ENCODE data around the gene GGA1. TPM values are rescaled to one million over a fixed set of nuclear protein-coding genes. Genes with fewer than 3 reads are reported as not detected.

The GGA1 gene
- total RNA-seq, 1 donor from 2014 or later = 43.1 TPM

GRCh38 chr22:37679670-37680069 is 71.0 kb downstream of the GGA1 start:
- Mint-ChIP-seq H3K27me3 (ENCODE audit: low read depth, unreplicated experiment) (no peaks in the 10 kb centered on the region), H3K4me1 (ENCODE audit: low read depth, unreplicated experiment) (peaks cover 13% of the 10 kb centered on the region), H3K9me3 (ENCODE audit: unreplicated experiment) (no peaks in the 10 kb centered on the region), H3K36me3 (ENCODE audit: low read depth, unreplicated experiment) (peaks cover 2% of the 10 kb centered on the region), H3K27ac (ENCODE audit: unreplicated experiment) (no peak overlapping the region), H3K4me3 (ENCODE audit: unreplicated experiment) (no peak overlapping the region)
- Histone ChIP-seq H3K4me3 (ENCODE audit: insufficient read depth, low read depth, low read length) (no peak overlapping the region), H3K27me3 (ENCODE audit: insufficient read depth, low read length) (no peaks in the 10 kb centered on the region), H3K4me2 (ENCODE audit: low read length) (peak overlapping the region; percentile 31), H2AFZ (ENCODE audit: low read depth, low read length) (no peak overlapping the region), H3K79me2 (ENCODE audit: insufficient read depth, low read length) (peaks cover 28% of the 10 kb centered on the region), H3K36me3 (ENCODE audit: insufficient read depth, low read length) (peaks cover 17% of the 10 kb centered on the region), H3K9me3 (ENCODE audit: insufficient read depth, low read depth, low read length) (no peaks in the 10 kb centered on the region), H3K9ac (ENCODE audit: low read length) (peak overlapping the region; percentile 4), H4K20me1 (ENCODE audit: insufficient read depth, low read length) (peaks cover 55% of the 10 kb centered on the region), H3K27ac (ENCODE audit: low read depth, low read length) (no peak overlapping the region), H3K4me1 (ENCODE audit: insufficient read depth, low read length) (peaks cover 25% of the 10 kb centered on the region)
- FAIRE-seq (no peak), DNase-seq (ENCODE audit: low read depth) (no peak)
- no peak for TF ChIP-seq CTCF (IDR thresholded peaks at IDR 0.05; ENCODE audit: insufficient read depth, low read depth, low read length)
- TF ChIP-seq EZH2 (IDR thresholded peaks at IDR 0.05; ENCODE audit: insufficient read depth, low read length) = no peak

- Mint-ChIP-seq H3K27ac (ENCODE audit: unreplicated experiment) (no peak overlapping the region), H3K36me3 (ENCODE audit: low read depth, unreplicated experiment) (peaks cover 2% of the 10 kb centered on the region), H3K27me3 (ENCODE audit: low read depth, unreplicated experiment) (no peaks in the 10 kb centered on the region), H3K9me3 (ENCODE audit: unreplicated experiment) (no peaks in the 10 kb centered on the region), H3K4me1 (ENCODE audit: low read depth, unreplicated experiment) (peaks cover 13% of the 10 kb centered on the region), H3K4me3 (ENCODE audit: unreplicated experiment) (no peak overlapping the region)
- Histone ChIP-seq H3K27me3 (ENCODE audit: insufficient read depth, low read length) (no peaks in the 10 kb centered on the region), H3K4me3 (ENCODE audit: insufficient read depth, low read depth, low read length) (no peak overlapping the region), H3K9me3 (ENCODE audit: insufficient read depth, low read depth, low read length) (no peaks in the 10 kb centered on the region), H4K20me1 (ENCODE audit: insufficient read depth, low read length) (peaks cover 55% of the 10 kb centered on the region), H3K4me2 (ENCODE audit: low read length) (peak overlapping the region; percentile 31), H3K9ac (ENCODE audit: low read length) (no peak overlapping the region), H3K27ac (ENCODE audit: low read depth, low read length) (no peak overlapping the region), H3K4me1 (ENCODE audit: insufficient read depth, low read length) (peaks cover 20% of the 10 kb centered on the region), H3K79me2 (ENCODE audit: insufficient read depth, low read length) (peaks cover 28% of the 10 kb centered on the region), H2AFZ (ENCODE audit: low read depth, low read length) (no peak overlapping the region), H3K36me3 (ENCODE audit: insufficient read depth, low read length) (peaks cover 17% of the 10 kb centered on the region)
- no peak for FAIRE-seq
- TF ChIP-seq EZH2 (IDR thresholded peaks at IDR 0.05; ENCODE audit: insufficient read depth, low read length) = no peak
- DNase-seq (ENCODE audit: low read depth) = no peak
Measured at GRCh38 chr22:37680191-37680851, 71.7 kb downstream of the GGA1 start.

GRCh38 chr22:37681001-37681424 is 72.4 kb downstream of the GGA1 start:
- Histone ChIP-seq H3K9ac (ENCODE audit: low read length) (no peak overlapping the region), H3K4me1 (ENCODE audit: insufficient read depth, low read length) (peaks cover 20% of the 10 kb centered on the region), H3K9me3 (ENCODE audit: insufficient read depth, low read depth, low read length) (no peaks in the 10 kb centered on the region), H2AFZ (ENCODE audit: low read depth, low read length) (no peak overlapping the region), H3K27me3 (ENCODE audit: insufficient read depth, low read length) (no peaks in the 10 kb centered on the region), H3K4me2 (ENCODE audit: low read length) (peak overlapping the region; percentile 3), H3K4me3 (ENCODE audit: insufficient read depth, low read depth, low read length) (no peak overlapping the region), H3K36me3 (ENCODE audit: insufficient read depth, low read length) (peaks cover 17% of the 10 kb centered on the region), H3K27ac (ENCODE audit: low read depth, low read length) (no peak overlapping the region), H4K20me1 (ENCODE audit: insufficient read depth, low read length) (peaks cover 50% of the 10 kb centered on the region), H3K79me2 (ENCODE audit: insufficient read depth, low read length) (peaks cover 22% of the 10 kb centered on the region)
- H3K9me3 Mint-ChIP-seq (ENCODE audit: unreplicated experiment) = no peaks in the 10 kb centered on the region
- peaks cover 13% of the 10 kb centered on the region for H3K4me1 Mint-ChIP-seq (ENCODE audit: low read depth, unreplicated experiment)
- no peak overlapping the region for H3K27ac Mint-ChIP-seq (ENCODE audit: unreplicated experiment)
- DNase-seq (ENCODE audit: low read depth) (peak; percentile 55), FAIRE-seq (no peak)
- no peak for TF ChIP-seq CTCF (IDR thresholded peaks at IDR 0.05; ENCODE audit: insufficient read depth, low read depth, low read length)
- no peak for TF ChIP-seq EZH2 (IDR thresholded peaks at IDR 0.05; ENCODE audit: insufficient read depth, low read length)
- H3K27me3 Mint-ChIP-seq (ENCODE audit: low read depth, unreplicated experiment) = no peaks in the 10 kb centered on the region
- H3K4me3 Mint-ChIP-seq (ENCODE audit: unreplicated experiment) = no peak overlapping the region
- H3K36me3 Mint-ChIP-seq (ENCODE audit: low read depth, unreplicated experiment) = peaks cover 2% of the 10 kb centered on the region

All from astrocyte (in vitro differentiated cells and primary cell).